NCI-H345 treated with DMSO at 0.1 percent for 48 hours (cell line): Measurements from ENCODE around the gene DUSP10.

Experiments used
- DNase-seq: peaks from one replicate; lab custom pipeline; 2025; ENCODE audit not compliant: unreplicated experiment; lab: John Stamatoyannopoulos, UW

Gene DUSP10

GRCh38 chr1:221696027-221696426, 45.9 kb downstream of the DUSP10 start:
- DNase-seq, result no peak

GRCh38 chr1:221695301-221695700, 46.6 kb downstream of the DUSP10 start:
- DNase-seq, result no peak

- DNase-seq, result no peak
These were observed 47.8 kb downstream of the DUSP10 start for GRCh38 chr1:221694109-221694508.

- no peak for DNase-seq
These were observed 48.8 kb downstream of the DUSP10 start for GRCh38 chr1:221693087-221693486.

- DNase-seq, result no peak
These were observed 49.2 kb downstream of the DUSP10 start for GRCh38 chr1:221692643-221693042.

- no peak for DNase-seq
These were observed 50.6 kb downstream of the DUSP10 start for GRCh38 chr1:221691261-221691660.

GRCh38 chr1:221690858-221691257, 51.0 kb downstream of the DUSP10 start:
- DNase-seq, result no peak

- no peak for DNase-seq
These were observed 52.8 kb downstream of the DUSP10 start for GRCh38 chr1:221689138-221689537.

GRCh38 chr1:221688488-221688843, 53.4 kb downstream of the DUSP10 start:
- no peak for DNase-seq

- no peak for DNase-seq
These were observed 53.9 kb downstream of the DUSP10 start for GRCh38 chr1:221687836-221688487.

GRCh38 chr1:221683681-221684080, 58.2 kb downstream of the DUSP10 start:
- no peak for DNase-seq

- DNase-seq, result no peak
These were observed 61.8 kb downstream of the DUSP10 start for GRCh38 chr1:221680085-221680484.

- DNase-seq, result no peak
These were observed 63.9 kb downstream of the DUSP10 start for GRCh38 chr1:221678014-221678413.

GRCh38 chr1:221675880-221676800, 65.7 kb downstream of the DUSP10 start:
- DNase-seq, result no peak

- DNase-seq, result no peak
These were observed 68.9 kb downstream of the DUSP10 start for GRCh38 chr1:221672965-221673364.

GRCh38 chr1:221672239-221672645, 69.6 kb downstream of the DUSP10 start:
- DNase-seq, result no peak

GRCh38 chr1:221670081-221670480, 71.8 kb downstream of the DUSP10 start:
- DNase-seq, result no peak

GRCh38 chr1:221669441-221669840, 72.4 kb downstream of the DUSP10 start:
- DNase-seq, result no peak

- no peak for DNase-seq
These were observed 74.4 kb downstream of the DUSP10 start for GRCh38 chr1:221667504-221667903.

- DNase-seq, result no peak
These were observed 77.6 kb downstream of the DUSP10 start for GRCh38 chr1:221664253-221664652.

- DNase-seq, result no peak
These were observed 78.6 kb downstream of the DUSP10 start for GRCh38 chr1:221663321-221663720.

- DNase-seq, result no peak
These were observed 86.1 kb downstream of the DUSP10 start for GRCh38 chr1:221655766-221656305.
